Measurements from ENCODE around the gene ZNF594.

The ZNF594 gene

GRCh38 chr17:5200360-5200759 is 8.7 kb upstream of the ZNF594 start:
- in situ Hi-C loops (cut with MboI; ENCODE audit: low pct_unique_long_range_greater_than_20kb, low sequenced_read_pairs, unreplicated experiment): no loop called here
- no peak for TF ChIP-seq CTCF (IDR thresholded peaks at IDR 0.05; ENCODE audit: extremely low read depth, insufficient read depth, missing control alignments)
- DNase-seq (ENCODE audit: low spot score): peak; percentile 39

GRCh38 chr17:5198472-5198871 is 6.8 kb upstream of the ZNF594 start:
- no peak for DNase-seq (ENCODE audit: low spot score)
- no peak for TF ChIP-seq CTCF (IDR thresholded peaks at IDR 0.05; ENCODE audit: extremely low read depth, insufficient read depth, missing control alignments)
- in situ Hi-C loops (cut with MboI; ENCODE audit: low pct_unique_long_range_greater_than_20kb, low sequenced_read_pairs, unreplicated experiment): loop anchor here (5.0 kb wide), 1 partner anchor 39 kb away; no protein-coding TSS in a partner anchor

- DNase-seq (ENCODE audit: low spot score): no peak
- TF ChIP-seq CTCF (IDR thresholded peaks at IDR 0.05; ENCODE audit: extremely low read depth, insufficient read depth, missing control alignments): no peak
- in situ Hi-C loops (cut with MboI; ENCODE audit: low pct_unique_long_range_greater_than_20kb, low sequenced_read_pairs, unreplicated experiment): no loop called here
Measured at GRCh38 chr17:5194346-5194745, 2.7 kb upstream of the ZNF594 start.

GRCh38 chr17:5184288-5184687 is 7.4 kb downstream of the ZNF594 start:
- no peak for TF ChIP-seq CTCF (IDR thresholded peaks at IDR 0.05; ENCODE audit: extremely low read depth, insufficient read depth, missing control alignments)
- no peak for DNase-seq (ENCODE audit: low spot score)
- in situ Hi-C loops (cut with MboI; ENCODE audit: low pct_unique_long_range_greater_than_20kb, low sequenced_read_pairs, unreplicated experiment): no loop called here

- DNase-seq (ENCODE audit: low spot score): no peak
- TF ChIP-seq CTCF (IDR thresholded peaks at IDR 0.05; ENCODE audit: extremely low read depth, insufficient read depth, missing control alignments): no peak
- in situ Hi-C loops (cut with MboI; ENCODE audit: low pct_unique_long_range_greater_than_20kb, low sequenced_read_pairs, unreplicated experiment): no loop called here
Measured at GRCh38 chr17:5183410-5183793, 8.3 kb downstream of the ZNF594 start.

- no peak for DNase-seq (ENCODE audit: low spot score)
- TF ChIP-seq CTCF (IDR thresholded peaks at IDR 0.05; ENCODE audit: extremely low read depth, insufficient read depth, missing control alignments): no peak
- in situ Hi-C loops (cut with MboI; ENCODE audit: low pct_unique_long_range_greater_than_20kb, low sequenced_read_pairs, unreplicated experiment): no loop called here
Measured at GRCh38 chr17:5182597-5183409, 8.9 kb downstream of the ZNF594 start.
